GM20000 (cell line): ENCODE data around the gene TCHH.

Experiments
- DNase-seq: peaks from one replicate; pipeline ENCODE4 v3.0.0; 2012; ENCODE audit warnings: low spot score
- CTCF ChIP-seq: IDR thresholded peaks from 2 replicates; pipeline ENCODE4 v1.5.1; 2012; ENCODE audit warnings: mild to moderate bottlenecking, control low read depth; ENCODE audit errors: extremely low read depth, missing control alignments

Gene TCHH

GRCh38 chr1:152072311-152072710, 42.9 kb downstream of the TCHH start:
- DNase-seq: no peak
- no peak for TF ChIP-seq CTCF

GRCh38 chr1:152071123-152071522, 44.1 kb downstream of the TCHH start:
- TF ChIP-seq CTCF: no peak
- no peak for DNase-seq

DNA sequence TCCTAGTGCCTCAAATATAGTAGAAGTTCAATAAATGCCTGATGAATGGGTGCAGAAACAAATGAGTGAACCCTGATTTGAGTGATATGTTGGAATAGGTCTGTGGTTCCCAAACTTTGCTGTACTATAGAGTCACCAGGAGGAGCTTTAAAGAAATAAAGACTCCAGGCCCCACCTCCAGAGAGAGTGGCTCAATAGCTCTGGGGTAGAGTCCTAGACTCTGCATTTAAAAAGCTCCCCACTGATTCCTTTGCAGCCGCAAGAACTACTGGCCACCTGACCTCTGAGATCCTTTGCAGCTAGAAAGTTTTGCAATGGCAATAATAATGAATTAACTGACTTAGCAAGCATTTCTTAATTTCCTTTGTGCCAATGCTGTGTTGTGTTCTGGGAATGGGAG, 47.3 kb downstream of the TCHH start:
- DNase-seq: no peak
- no peak for TF ChIP-seq CTCF

GRCh38 chr1:152067150-152067549, 48.1 kb downstream of the TCHH start:
- no peak for DNase-seq
- no peak for TF ChIP-seq CTCF

DNA sequence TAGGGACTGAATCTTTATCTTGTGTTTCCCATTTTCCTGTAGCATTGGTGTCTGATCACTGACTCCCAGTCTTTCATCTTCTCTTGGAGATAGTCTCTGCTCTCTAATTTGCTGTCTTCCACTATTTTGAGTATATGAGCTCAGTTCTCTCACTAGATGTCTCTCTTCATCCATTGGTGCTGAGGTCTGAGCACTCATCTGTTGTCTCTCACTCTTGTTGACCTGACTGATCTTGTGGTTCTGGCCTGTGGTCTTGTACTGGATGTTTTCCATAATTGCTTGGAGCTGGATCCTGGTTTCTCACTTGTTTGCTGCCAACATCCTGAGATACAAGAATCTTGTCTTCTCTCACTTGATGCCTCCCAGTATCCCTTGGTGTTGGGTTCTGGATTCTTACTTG, 53.3 kb downstream of the TCHH start:
- TF ChIP-seq CTCF: no peak
- DNase-seq: no peak
